Activated T-helper 17 cell treated with anti-CD3 and anti-CD28 coated beads, Interleukin-2, amount 50 U/mL, for 72 hours (primary cell): ENCODE results near the gene CIITA. TPM values are rescaled to one million over a fixed set of nuclear protein-coding genes. Genes with fewer than 3 reads are reported as not detected.
"Not testable (repeated sequence)": the region's sequence is repeated elsewhere in the genome, so short reads cannot be mapped to it uniquely, and the experiment has no call there.

Source experiments
- ATAC-seq: fragments of 150-1000 bp; cut with Tn5 transposase; replicated peaks from 2 replicates; pipeline ENCODE4 v1.10.0; 2021; ENCODE audit warnings: mild to moderate bottlenecking, moderate library complexity
- H3K27ac Mint-ChIP-seq: one replicate; pipeline ENCODE4 v1.8.0; 2022; ENCODE audit warnings: mixed read lengths
- H3K27me3 Mint-ChIP-seq: one replicate; pipeline ENCODE4 v1.8.0; 2022; ENCODE audit warnings: mixed read lengths
- H3K36me3 Mint-ChIP-seq: one replicate; pipeline ENCODE4 v1.8.0; 2022; ENCODE audit warnings: low read depth, mild to moderate bottlenecking, mixed read lengths
- H3K4me1 Mint-ChIP-seq: one replicate; pipeline ENCODE4 v1.8.0; 2022; ENCODE audit warnings: mixed read lengths
- H3K4me3 Mint-ChIP-seq: one replicate; pipeline ENCODE4 v1.8.0; 2022; ENCODE audit warnings: mild to moderate bottlenecking, mixed read lengths
- H3K9me3 Mint-ChIP-seq: one replicate; pipeline ENCODE4 v1.8.0; 2022; ENCODE audit warnings: mixed read lengths
- total RNA-seq, 2 donors: library from RNA; stranded (reverse); gene quantifications; one replicate each; pipeline ENCODE4 v1.2.3, GENCODE V29; 2022

Gene CIITA
- total RNA-seq, 2 donors from 2014 or later = 8.6 to 64.2 TPM

DNA sequence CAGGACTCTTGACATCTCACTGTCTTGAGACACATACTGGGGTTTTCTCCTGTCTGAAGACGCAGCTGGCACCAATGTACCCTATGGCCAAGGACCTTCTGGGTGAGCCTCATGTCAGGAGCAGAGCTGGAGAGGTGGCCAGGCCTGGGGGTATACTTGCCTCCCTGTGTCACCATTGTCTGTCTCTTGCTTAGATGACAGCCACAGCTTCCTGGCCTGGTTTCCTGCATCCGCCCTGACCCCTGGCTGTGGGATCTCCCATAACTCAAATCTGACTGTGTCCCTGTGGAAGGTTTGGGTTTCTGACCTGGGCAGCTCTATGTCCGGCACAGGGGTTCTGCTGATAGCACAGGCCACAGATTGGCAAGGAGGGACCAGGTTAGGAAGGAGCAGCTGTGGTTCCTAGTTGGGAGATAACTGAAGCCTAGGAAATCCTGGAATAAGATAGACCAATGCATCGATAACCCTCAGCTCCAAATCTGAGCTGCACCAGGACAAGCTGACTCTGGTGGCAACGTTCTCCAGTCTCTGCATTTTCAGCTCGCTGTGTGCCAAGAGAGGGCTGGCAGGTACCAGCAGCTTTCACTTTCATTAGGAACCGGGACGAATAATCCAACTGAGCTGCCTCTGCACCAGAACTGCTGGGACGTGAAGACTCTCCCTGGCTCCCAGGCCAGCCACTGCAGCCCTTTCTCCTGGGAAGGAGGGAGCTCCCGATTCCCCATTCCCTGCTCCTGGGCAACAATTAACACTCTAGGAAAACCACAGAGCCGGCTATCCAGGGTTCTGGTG lies 60.3 kb downstream of the CIITA start:
- peak overlapping the region; percentile 76 for H3K27ac Mint-ChIP-seq

DNA sequence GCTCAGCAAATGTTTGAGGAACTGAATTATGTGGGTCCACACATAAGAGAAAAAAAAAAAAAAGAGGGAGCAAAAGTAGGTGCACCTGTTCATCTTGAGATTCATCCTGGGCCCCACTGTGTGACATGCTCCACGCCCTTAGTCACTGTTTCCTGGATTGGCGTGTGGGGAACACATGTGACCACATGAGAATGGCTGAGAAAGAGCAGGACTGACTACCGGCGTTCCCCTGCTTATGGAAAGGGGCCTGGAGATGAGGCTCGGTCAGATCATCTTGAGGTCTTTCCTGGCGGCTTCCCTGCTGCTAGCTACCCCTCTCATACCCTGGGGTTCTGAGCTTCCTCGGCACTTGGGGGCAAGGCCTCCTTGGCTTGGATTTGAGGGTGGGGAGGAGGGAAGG lies 61.3 kb downstream of the CIITA start:
- peaks cover 69% of the 10 kb centered on the region for H3K36me3 Mint-ChIP-seq
- H3K4me3 Mint-ChIP-seq = peak overlapping the region; percentile 90
- ATAC-seq = peak; percentile 74
- H3K27me3 Mint-ChIP-seq = no peaks in the 10 kb centered on the region
- peak overlapping the region; percentile 76 for H3K27ac Mint-ChIP-seq
- no peaks in the 10 kb centered on the region for H3K9me3 Mint-ChIP-seq
- peaks cover 52% of the 10 kb centered on the region for H3K4me1 Mint-ChIP-seq

More for the DNA sequence above, 60.3 kb downstream of the CIITA start:
- H3K27me3 Mint-ChIP-seq = no peaks in the 10 kb centered on the region
- no peaks in the 10 kb centered on the region for H3K9me3 Mint-ChIP-seq
- no peak for ATAC-seq
- peaks cover 52% of the 10 kb centered on the region for H3K4me1 Mint-ChIP-seq
- peak overlapping the region; percentile 90 for H3K4me3 Mint-ChIP-seq
- H3K36me3 Mint-ChIP-seq = peaks cover 75% of the 10 kb centered on the region

DNA sequence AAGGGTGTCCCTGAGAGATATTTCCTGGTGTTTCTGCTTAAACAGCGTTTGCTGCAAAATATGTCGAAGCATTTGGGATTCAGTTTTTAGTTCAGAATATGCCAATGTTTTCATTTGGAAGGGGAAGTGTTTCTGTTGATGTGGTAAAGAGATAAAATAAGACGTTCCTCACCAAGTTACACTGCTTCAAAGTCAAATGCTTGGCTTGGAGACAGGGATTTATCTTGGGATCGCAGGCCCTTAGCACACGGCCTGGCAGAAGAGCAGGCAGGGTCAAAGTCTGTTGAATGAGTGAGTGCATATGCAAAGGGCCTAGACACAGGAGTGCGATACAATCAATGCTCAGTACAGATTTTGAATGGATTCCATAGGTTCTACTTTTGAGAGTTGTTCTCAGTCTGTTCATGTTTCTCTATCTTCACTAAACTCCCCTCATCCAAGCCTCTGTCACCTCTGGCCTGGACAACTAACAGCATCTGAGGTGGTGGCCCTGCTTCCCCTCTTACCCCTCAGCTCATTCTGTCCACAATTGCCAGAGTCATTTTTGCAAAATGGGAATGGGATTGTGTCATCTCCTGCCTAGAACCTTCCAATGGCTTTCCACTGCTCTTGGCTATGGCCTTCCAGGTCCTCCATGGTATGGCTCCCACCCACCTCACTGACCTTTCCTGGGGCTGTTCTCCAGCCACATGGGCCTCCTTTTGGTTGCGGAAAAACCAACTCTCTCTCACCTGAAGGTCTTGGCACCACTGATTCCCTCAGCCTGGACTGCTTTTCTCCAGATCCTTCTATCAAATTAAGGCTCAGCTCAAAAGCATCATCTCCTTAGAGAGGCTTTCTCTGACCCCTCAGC lies 62.0 kb downstream of the CIITA start:
- Mint-ChIP-seq H3K9me3 (no peaks in the 10 kb centered on the region), H3K36me3 (peaks cover 62% of the 10 kb centered on the region), H3K4me1 (peaks cover 52% of the 10 kb centered on the region), H3K4me3 (peak overlapping the region; percentile 90), H3K27me3 (no peaks in the 10 kb centered on the region), H3K27ac (peak overlapping the region; percentile 76)
- ATAC-seq = no peak

DNA sequence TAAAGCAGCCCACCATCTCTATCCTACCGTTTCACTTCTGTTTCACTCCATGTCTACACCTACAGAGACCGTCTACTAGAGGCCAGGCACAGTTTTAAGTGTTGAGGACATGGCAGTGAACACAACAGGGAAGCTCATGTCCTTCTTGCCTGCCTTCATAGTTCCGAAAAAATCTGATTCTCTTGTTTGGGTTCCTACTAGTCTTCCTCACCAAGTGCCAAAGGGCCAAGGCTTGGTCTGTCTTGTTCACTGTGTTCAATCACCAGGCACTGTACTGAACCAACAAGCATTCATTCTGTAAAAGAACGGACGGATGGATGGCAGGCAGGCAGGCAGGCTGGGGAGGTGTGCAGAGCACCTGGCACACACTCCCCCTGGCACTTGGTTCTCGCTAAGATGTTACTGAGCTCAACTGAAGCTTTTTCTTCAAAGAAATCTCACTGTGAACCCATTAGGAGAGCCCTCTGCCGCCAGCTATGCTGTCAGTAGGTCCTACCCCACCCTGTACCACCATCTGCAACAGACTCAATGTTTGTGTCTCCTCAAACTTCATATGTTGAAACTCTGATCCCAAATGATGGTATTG lies 62.7 kb downstream of the CIITA start:
- Mint-ChIP-seq H3K27me3 (no peaks in the 10 kb centered on the region), H3K36me3 (peaks cover 57% of the 10 kb centered on the region), H3K4me1 (peaks cover 52% of the 10 kb centered on the region), H3K9me3 (no peaks in the 10 kb centered on the region), H3K4me3 (peak overlapping the region; percentile 90), H3K27ac (peak overlapping the region; percentile 68)
- no peak for ATAC-seq

DNA sequence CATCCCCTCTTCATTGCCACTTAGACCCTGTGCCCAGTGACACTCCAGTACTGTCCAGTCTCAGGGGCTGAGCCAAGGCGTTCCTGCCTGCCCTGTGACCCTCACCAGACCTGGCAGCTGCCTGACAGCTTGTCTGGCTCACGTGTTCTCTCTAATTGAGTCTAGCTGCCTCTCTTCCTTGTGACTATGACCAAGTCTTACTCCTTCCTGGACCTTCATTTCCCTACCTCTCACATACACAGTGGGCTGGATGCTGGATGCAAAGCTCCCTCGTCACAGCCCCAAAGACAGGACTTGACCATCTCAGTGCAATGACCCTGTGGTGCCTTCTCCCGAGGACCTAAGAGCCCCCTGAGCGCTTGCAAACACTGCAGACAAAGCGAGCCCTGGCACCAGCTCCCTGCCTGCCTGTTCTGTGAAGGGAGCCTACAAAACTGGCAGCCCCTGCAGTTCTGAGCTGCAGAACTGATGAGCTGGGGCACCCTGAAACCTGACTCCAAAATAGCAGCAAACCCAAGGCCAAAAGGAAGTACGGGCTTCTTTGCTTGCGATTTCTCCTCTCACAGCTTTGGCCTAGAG lies 63.6 kb downstream of the CIITA start:
- Mint-ChIP-seq H3K36me3 (peaks cover 49% of the 10 kb centered on the region), H3K9me3 (no peaks in the 10 kb centered on the region), H3K27ac (peak overlapping the region; percentile 68), H3K4me1 (peaks cover 53% of the 10 kb centered on the region), H3K4me3 (peak overlapping the region; percentile 90), H3K27me3 (no peaks in the 10 kb centered on the region)
- ATAC-seq = no peak

DNA sequence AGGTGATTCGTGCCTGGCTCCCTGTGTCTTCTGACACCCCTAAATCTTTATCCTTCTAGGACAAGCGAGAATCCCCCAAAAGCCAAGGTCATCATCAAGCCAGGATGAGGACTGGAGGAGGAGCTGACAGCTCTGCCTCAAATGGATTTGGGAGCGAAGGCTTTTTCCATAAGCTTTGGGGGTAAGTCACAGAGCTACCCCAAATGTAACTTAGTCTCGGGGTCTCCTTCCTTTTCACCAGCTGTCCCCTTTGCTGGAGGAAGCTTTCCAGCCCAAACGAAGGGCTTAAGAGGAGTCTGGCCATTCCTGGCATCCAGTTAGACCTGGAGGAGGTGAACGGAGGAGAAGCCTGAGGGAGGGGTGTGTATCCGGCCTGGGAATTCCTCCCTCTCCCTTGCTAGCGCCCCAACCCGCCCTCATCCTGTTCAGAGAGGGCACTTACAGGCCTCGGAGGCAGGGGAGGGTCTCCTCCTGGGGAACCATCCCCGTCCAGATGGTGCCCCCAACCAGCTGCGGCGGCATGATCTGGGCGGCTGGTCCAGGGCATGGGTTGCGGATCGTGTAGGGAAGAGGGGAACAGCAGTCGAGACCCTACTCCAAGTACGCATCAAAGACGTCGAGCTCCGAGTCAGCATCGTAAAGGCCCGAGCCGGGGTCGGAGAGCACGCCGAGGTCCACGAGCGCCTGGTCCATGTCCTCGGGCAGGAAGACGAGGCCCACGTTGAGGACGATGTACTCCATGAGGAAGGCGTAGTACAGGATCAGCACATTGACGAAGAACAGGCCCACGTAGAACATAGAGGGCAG lies 64.3 kb downstream of the CIITA start:
- peak overlapping the region; percentile 68 for H3K27ac Mint-ChIP-seq
- H3K4me3 Mint-ChIP-seq = peak overlapping the region; percentile 90

DNA sequence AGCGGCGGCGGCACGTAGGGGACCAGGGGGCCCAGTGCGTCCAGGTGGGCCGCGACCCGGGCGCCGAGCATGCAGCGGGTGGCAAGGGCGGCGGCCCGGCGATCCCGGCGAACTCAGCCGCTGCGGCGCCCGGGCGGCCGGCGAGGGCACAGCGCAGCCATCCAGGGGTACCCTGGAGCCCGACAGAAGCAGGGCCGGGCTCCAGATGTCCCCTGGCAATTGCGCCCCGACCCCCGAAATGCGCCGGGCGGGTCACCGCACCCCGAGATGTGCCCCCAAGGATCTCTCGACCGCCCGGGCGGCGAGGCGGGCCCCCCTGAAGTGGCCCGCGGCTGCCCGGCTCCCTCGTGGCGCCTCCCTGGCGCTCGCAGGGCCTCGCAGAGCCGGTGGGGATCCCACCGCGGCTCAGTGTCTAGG lies 64.9 kb downstream of the CIITA start:
- not testable (repeated sequence) for ATAC-seq, H3K9me3 Mint-ChIP-seq, H3K27me3 Mint-ChIP-seq
- H3K4me3 Mint-ChIP-seq = peak overlapping the region; percentile 91
- peaks cover 49% of the 10 kb centered on the region for H3K4me1 Mint-ChIP-seq
- peaks cover 39% of the 10 kb centered on the region for H3K36me3 Mint-ChIP-seq
- peak overlapping the region; percentile 68 for H3K27ac Mint-ChIP-seq

More for the DNA sequence above, 64.3 kb downstream of the CIITA start:
- Mint-ChIP-seq H3K9me3 (no peaks in the 10 kb centered on the region), H3K36me3 (peaks cover 42% of the 10 kb centered on the region), H3K27me3 (no peaks in the 10 kb centered on the region), H3K4me1 (peaks cover 54% of the 10 kb centered on the region)
- no peak for ATAC-seq

DNA sequence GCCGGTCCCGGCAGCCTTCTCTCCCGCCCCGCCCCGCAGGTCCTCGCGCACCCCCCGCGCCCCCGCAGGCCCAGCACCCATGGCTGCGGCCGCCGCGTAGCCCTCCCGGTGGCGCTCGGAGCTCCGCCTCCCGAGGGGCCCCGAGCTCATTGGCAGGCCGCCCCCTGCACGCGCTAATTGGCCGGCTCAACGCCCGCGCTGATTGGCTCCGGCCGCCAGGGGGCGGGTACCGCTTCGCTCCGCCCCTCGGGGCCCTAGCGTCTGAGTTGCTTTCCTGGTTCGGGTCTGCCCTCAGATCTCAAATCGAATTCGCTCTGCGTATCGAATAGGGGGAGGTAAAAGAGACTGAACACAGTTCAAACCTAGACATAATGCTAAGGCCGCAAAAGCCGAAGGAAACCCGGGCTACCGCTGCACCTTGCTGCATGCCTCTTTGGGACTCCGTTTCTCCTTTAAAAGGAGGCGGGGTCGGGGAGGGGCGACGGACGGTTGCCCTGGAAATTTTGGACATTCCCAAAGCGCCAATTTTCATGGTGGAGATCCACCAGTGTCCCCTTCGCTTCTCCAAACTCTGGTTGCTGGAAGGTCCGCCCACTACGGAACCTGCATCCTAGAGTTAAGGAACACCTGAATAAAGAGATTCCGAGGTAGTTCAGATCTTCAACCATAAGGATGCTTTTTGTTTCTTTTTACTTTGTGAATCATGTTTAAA lies 65.5 kb downstream of the CIITA start, which contains the start of gene DEXI:
Gene DEXI (minus strand): TSS at position 117 of the 712 bp plus-strand sequence. CDS start 463 bp downstream, outside the sequence.
- no peaks in the 10 kb centered on the region for H3K27me3 Mint-ChIP-seq
- peak within 1 kb of the TSS; percentile 91 for H3K4me3 Mint-ChIP-seq
- ATAC-seq = peak; percentile 80
- H3K9me3 Mint-ChIP-seq = no peaks in the 10 kb centered on the region
- peaks cover 49% of the 10 kb centered on the region for H3K4me1 Mint-ChIP-seq
- peak within 1 kb of the TSS; percentile 68 for H3K27ac Mint-ChIP-seq
- peaks cover 34% of the 10 kb centered on the region for H3K36me3 Mint-ChIP-seq

DNA sequence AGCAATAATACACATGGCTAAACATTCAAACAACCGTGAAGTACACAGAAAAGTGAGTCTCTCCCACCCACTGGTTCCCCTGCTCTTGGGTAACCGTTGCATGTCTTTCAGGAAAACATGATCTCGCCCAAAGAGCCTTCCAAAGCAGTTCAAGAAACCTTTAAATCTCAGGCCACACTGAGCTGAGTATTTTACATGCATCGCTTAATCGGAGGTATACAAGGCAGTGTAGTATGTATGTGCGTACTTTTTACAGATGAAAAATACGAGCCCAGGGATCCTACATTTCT lies 66.0 kb downstream of the CIITA start:
- Mint-ChIP-seq H3K27ac (no peak overlapping the region), H3K9me3 (no peaks in the 10 kb centered on the region), H3K4me3 (peak overlapping the region; percentile 91), H3K4me1 (peaks cover 45% of the 10 kb centered on the region), H3K36me3 (peaks cover 29% of the 10 kb centered on the region), H3K27me3 (no peaks in the 10 kb centered on the region)
- ATAC-seq = no peak

DNA sequence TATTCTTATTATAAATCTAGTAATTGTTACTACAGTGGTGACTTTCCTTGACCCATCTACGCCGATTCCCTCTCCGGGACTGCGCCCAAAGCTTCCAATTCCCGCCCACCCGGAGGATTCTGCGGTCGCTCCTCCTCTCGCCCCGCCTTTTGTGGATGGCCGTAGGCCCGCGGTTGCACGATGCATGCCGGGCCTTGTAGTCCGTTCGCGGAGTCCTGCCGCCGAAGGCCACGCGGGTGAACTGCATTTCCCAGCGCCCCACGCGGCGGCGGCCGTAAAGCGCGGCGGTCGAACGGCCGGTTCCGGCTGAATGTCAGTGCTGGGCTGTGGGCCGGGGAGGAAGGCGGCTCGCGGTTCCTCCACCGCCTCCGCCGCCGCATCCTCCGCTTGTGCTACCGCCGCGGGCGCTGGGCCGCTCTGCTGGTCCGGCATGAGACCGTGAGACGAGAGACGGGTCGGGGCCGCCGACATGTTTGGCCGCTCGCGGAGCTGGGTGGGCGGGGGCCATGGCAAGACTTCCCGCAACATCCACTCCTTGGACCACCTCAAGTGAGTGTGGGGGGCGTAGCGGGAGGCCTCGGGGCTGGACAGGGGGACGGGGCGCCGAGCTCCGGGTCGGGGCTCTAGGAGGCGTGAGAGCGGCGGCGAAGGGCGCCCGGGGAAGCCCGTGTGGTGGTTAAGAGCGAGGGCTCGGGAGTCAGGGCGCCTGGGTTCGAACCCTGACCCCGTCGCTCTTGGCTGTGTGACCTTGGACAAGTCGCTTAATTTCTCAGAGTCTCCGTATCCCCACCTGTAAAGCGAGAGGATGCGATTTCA lies 67.5 kb downstream of the CIITA start, which contains the start of gene CLEC16A:
Gene CLEC16A (plus strand): TSS at position 316 of the 816 bp plus-strand sequence. CDS start 154 bp downstream, at position 470.
- ATAC-seq = peak; percentile 84
- peak within 1 kb of the TSS; percentile 86 for H3K27ac Mint-ChIP-seq
- no peaks in the 10 kb centered on the region for H3K9me3 Mint-ChIP-seq
- H3K4me3 Mint-ChIP-seq = peak within 1 kb of the TSS; percentile 91
- H3K36me3 Mint-ChIP-seq = peaks cover 14% of the 10 kb centered on the region
- H3K27me3 Mint-ChIP-seq = no peaks in the 10 kb centered on the region
- peaks cover 35% of the 10 kb centered on the region for H3K4me1 Mint-ChIP-seq

DNA sequence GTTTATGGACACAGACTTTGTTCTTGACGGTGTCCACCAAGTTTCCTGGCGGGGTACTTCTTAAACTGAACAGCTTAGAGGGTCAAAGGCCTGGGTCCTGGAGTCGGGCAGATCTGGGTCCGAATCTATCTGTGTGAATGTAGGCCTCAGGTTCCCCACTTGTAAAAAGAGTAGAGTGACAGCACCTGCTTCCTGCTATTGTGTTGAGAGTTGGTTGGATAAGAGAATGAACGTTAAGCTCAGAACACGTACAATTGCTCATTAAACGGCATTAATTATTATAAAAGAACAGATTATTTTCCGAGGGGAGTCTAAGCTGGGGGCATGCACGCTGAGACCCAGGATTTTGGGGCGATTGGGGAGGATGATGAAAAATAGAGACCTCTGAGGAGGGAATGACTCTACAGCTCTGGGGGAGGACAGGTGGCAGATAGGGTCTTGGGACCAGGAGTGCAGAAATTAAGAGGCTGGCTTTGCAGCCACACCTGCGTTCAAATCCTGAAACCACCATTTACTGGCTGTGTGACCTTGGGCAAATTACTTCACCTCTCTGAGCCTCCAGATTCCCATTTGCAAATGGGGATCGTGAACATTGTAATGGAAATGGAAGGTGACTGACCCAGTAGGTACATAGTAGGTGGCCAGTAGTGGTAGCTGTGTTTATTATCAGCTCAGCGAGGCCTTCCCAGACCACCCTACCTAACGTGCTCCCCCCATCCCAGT lies 68.2 kb downstream of the CIITA start:
- ATAC-seq = no peak
- Mint-ChIP-seq H3K27me3 (no peaks in the 10 kb centered on the region), H3K9me3 (no peaks in the 10 kb centered on the region), H3K36me3 (peaks cover 7% of the 10 kb centered on the region), H3K4me3 (peak overlapping the region; percentile 91), H3K4me1 (peaks cover 30% of the 10 kb centered on the region), H3K27ac (peak overlapping the region; percentile 86)

DNA sequence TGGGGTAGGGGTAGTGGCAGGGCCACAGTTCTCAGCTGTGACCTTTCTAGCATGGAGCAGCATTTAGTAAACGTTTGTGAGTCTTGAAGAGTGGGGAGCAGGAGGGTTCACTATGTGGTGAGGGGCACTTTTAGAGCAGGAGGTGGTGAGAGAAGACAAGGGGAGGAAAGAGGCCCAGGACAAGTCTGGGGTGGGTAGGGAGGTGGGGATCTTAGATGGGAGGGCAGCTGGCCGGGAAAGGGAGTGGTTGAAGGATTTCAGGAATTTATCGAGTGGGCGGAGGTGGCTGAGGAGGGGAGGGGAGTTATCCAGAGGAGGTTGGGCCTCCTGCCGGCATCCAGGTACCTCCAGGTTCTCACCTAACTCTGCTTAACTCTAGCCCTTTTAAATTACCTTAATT lies 69.3 kb downstream of the CIITA start:
- Mint-ChIP-seq H3K9me3 (no peaks in the 10 kb centered on the region), H3K27ac (peak overlapping the region; percentile 21), H3K36me3 (no peaks in the 10 kb centered on the region), H3K27me3 (no peaks in the 10 kb centered on the region), H3K4me1 (peaks cover 21% of the 10 kb centered on the region), H3K4me3 (peak overlapping the region; percentile 91)
- no peak for ATAC-seq
